ENCODE measurements around the gene HOXD3.

The HOXD3 gene

DNA sequence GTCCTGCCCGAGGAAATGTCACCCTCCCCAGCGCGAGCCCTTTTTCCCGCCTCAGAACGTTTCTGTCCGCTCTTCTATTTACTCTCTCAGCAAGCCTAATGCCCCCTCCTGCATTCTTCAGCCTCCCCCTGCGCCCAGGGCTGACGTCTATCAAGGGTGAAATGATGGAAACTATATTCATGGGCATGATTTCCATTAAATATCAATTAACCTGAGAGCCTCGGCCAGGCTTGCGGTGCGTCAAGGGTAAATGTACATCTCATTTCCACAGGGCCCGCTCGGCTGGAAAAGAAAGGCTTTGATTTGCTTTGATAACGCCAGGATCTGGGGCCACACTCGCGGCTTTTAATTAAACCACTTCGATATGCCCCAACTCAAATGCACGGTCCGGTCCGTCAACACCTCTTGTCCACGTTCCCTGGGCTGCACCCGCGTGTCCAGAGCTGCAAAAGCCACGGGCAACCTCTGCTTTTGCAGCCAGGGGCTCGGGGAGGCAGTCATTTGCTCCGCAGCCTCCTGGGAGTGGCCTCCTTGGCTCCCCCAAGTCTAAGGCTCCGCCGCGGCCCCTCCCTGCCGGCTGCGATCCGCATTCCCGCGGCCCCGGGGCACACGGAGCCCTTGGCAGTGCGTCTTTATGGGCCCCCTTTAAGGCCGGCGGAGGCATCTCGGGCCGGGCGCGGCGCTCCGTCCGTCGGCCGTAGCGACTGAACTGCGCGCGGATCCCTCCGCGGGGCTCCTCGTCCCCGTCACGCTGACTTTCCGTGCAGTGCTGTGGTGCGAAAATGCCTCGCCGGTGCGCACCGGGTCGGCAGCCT, 27.9 kb upstream of the HOXD3 start, which contains the start of gene HOXD8:
TSS of gene HOXD8 (plus strand) at position 724 of the 815 bp plus-strand sequence. CDS start 662 bp downstream, outside the sequence.
- no peaks in the 10 kb centered on the region for H4K20me1 ChIP-seq (ENCODE audit: insufficient read depth, low read length)
- no peak within 1 kb of the TSS for H3K27ac ChIP-seq (ENCODE audit: low read length)
- TF ChIP-seq EZH2phosphoT487 (IDR thresholded peaks at IDR 0.05; ENCODE audit: low read length) (no peak), EZH2 (optimal IDR thresholded peaks at IDR 0.05; ENCODE audit: low read depth, low read length) (no peak)
- TF ChIP-seq, protein P1, sequence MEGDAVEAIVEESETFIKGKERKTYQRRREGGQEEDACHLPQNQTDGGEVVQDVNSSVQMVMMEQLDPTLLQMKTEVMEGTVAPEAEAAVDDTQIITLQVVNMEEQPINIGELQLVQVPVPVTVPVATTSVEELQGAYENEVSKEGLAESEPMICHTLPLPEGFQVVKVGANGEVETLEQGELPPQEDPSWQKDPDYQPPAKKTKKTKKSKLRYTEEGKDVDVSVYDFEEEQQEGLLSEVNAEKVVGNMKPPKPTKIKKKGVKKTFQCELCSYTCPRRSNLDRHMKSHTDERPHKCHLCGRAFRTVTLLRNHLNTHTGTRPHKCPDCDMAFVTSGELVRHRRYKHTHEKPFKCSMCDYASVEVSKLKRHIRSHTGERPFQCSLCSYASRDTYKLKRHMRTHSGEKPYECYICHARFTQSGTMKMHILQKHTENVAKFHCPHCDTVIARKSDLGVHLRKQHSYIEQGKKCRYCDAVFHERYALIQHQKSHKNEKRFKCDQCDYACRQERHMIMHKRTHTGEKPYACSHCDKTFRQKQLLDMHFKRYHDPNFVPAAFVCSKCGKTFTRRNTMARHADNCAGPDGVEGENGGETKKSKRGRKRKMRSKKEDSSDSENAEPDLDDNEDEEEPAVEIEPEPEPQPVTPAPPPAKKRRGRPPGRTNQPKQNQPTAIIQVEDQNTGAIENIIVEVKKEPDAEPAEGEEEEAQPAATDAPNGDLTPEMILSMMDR (IDR thresholded peaks at IDR 0.05; ENCODE audit: low read length), result no peak
- H3K4me1 ChIP-seq (ENCODE audit: low read length), result no peaks in the 10 kb centered on the region
- H2AFZ ChIP-seq (ENCODE audit: low read length), result no peak within 1 kb of the TSS
- H3K4me3 ChIP-seq (ENCODE audit: low read length), result no peak within 1 kb of the TSS
- no peaks in the 10 kb centered on the region for H3K9me3 ChIP-seq (replicated peaks; ENCODE audit: insufficient read depth, low read length)
- no peaks in the 10 kb centered on the region for H3F3A ChIP-seq (ENCODE audit: insufficient read depth, low read length)
- peaks cover 26% of the 10 kb centered on the region for H3K27me3 ChIP-seq (replicated peaks; ENCODE audit: insufficient read depth, low read length)
- H3K9me2 ChIP-seq (replicated peaks; ENCODE audit: insufficient read depth, low read length), result no peaks in the 10 kb centered on the region
- no peak within 1 kb of the TSS for H3K9ac ChIP-seq (ENCODE audit: low read length)
- no peak within 1 kb of the TSS for H3K4me2 ChIP-seq (ENCODE audit: low read depth, low read length)
- no peaks in the 10 kb centered on the region for H3K79me2 ChIP-seq (ENCODE audit: low read length)
- H3K36me3 ChIP-seq (replicated peaks; ENCODE audit: insufficient read depth, low read length), result no peaks in the 10 kb centered on the region
- no peak for DNase-seq

DNA sequence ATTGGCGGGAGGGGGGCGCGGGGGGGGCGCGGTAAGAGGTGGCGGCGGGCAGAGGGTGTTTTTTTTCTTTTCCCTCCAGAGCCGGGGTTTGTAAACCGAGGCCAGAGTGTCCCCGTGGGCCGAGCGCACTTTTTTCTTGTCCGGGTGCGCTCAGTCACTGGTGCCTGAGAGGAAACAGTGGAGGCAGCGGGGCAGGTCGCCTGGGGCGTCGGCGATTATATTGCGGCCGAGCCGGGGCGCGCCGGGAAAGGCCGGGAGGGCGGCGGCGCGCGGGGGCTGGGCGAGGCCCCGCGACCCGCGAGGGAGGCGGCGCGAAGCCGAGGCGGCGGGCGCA, 27.3 kb upstream of the HOXD3 start:
- Histone ChIP-seq H3K27ac (ENCODE audit: low read length) (no peak overlapping the region), H3K4me3 (ENCODE audit: low read length) (no peak overlapping the region), H3K9me2 (replicated peaks; ENCODE audit: insufficient read depth, low read length) (no peaks in the 10 kb centered on the region), H4K20me1 (ENCODE audit: insufficient read depth, low read length) (no peaks in the 10 kb centered on the region), H3K4me1 (ENCODE audit: low read length) (no peaks in the 10 kb centered on the region), H3K9ac (ENCODE audit: low read length) (no peak overlapping the region), H3K9me3 (replicated peaks; ENCODE audit: insufficient read depth, low read length) (no peaks in the 10 kb centered on the region), H3K79me2 (ENCODE audit: low read length) (no peaks in the 10 kb centered on the region), H3K4me2 (ENCODE audit: low read depth, low read length) (no peak overlapping the region), H3K27me3 (replicated peaks; ENCODE audit: insufficient read depth, low read length) (peaks cover 23% of the 10 kb centered on the region), H3K36me3 (replicated peaks; ENCODE audit: insufficient read depth, low read length) (no peaks in the 10 kb centered on the region), H3F3A (ENCODE audit: insufficient read depth, low read length) (no peaks in the 10 kb centered on the region), H2AFZ (ENCODE audit: low read length) (no peak overlapping the region)
- DNase-seq, result no peak
- no peak for TF ChIP-seq EZH2 (optimal IDR thresholded peaks at IDR 0.05; ENCODE audit: low read depth, low read length)
- TF ChIP-seq, protein P1 (IDR thresholded peaks at IDR 0.05; ENCODE audit: low read length), result no peak
- no peak for TF ChIP-seq EZH2phosphoT487 (IDR thresholded peaks at IDR 0.05; ENCODE audit: low read length)

DNA sequence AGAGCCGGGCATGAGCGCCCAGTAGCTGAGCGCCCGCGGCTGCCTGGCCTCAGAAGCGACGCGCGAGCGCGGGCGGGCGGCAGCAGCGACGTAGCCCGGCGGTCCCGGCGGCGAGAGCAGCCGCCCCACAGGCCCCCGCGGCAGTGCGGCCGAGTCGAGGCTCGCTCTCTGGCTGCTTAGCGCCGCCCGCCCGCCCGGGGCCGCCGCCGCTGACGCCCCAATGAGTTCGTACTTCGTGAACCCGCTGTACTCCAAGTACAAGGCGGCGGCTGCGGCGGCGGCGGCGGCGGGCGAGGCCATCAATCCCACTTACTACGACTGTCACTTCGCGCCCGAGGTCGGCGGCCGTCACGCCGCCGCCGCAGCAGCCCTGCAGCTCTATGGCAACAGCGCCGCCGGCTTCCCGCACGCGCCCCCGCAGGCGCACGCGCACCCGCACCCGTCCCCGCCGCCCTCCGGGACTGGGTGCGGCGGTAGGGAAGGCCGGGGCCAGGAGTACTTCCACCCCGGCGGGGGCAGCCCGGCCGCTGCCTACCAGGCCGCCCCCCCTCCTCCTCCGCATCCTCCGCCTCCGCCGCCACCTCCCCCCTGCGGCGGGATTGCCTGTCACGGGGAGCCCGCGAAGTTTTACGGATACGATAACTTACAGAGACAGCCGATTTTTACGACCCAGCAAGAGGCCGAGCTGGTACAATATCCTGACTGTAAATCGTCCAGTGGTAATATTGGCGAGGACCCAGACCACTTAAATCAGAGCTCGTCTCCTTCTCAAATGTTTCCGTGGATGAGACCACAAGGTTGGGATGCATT, 26.8 kb upstream of the HOXD3 start:
- Histone ChIP-seq H3K9me3 (replicated peaks; ENCODE audit: insufficient read depth, low read length) (no peaks in the 10 kb centered on the region), H3K4me3 (ENCODE audit: low read length) (no peak overlapping the region), H3K9me2 (replicated peaks; ENCODE audit: insufficient read depth, low read length) (no peaks in the 10 kb centered on the region), H4K20me1 (ENCODE audit: insufficient read depth, low read length) (no peaks in the 10 kb centered on the region), H3F3A (ENCODE audit: insufficient read depth, low read length) (no peaks in the 10 kb centered on the region), H3K4me2 (ENCODE audit: low read depth, low read length) (no peak overlapping the region), H3K27ac (ENCODE audit: low read length) (no peak overlapping the region), H2AFZ (ENCODE audit: low read length) (no peak overlapping the region), H3K9ac (ENCODE audit: low read length) (no peak overlapping the region), H3K36me3 (replicated peaks; ENCODE audit: insufficient read depth, low read length) (no peaks in the 10 kb centered on the region), H3K79me2 (ENCODE audit: low read length) (no peaks in the 10 kb centered on the region), H3K27me3 (replicated peaks; ENCODE audit: insufficient read depth, low read length) (peaks cover 22% of the 10 kb centered on the region), H3K4me1 (ENCODE audit: low read length) (no peaks in the 10 kb centered on the region)
- TF ChIP-seq, protein P1 (IDR thresholded peaks at IDR 0.05; ENCODE audit: low read length), result no peak
- TF ChIP-seq EZH2phosphoT487 (IDR thresholded peaks at IDR 0.05; ENCODE audit: low read length), result no peak
- no peak for TF ChIP-seq EZH2 (optimal IDR thresholded peaks at IDR 0.05; ENCODE audit: low read depth, low read length)
- no peak for DNase-seq
